GM19099 (cell line): ENCODE results near the gene CHAC1.
A peak's percentile ranks its signal among the peaks of the same experiment; 100 is the strongest.

Experiments used
- POLR2A ChIP-seq: IDR thresholded peaks from 3 replicates; pipeline ENCODE4 v1.6.1; 2011; ENCODE audit warnings: low read depth; ENCODE audit not compliant: insufficient read length; ENCODE audit errors: extremely low read depth

The CHAC1 gene

GRCh38 chr15:40941068-40941527 lies 12.2 kb upstream of the CHAC1 start:
- TF ChIP-seq POLR2A = no peak

DNA sequence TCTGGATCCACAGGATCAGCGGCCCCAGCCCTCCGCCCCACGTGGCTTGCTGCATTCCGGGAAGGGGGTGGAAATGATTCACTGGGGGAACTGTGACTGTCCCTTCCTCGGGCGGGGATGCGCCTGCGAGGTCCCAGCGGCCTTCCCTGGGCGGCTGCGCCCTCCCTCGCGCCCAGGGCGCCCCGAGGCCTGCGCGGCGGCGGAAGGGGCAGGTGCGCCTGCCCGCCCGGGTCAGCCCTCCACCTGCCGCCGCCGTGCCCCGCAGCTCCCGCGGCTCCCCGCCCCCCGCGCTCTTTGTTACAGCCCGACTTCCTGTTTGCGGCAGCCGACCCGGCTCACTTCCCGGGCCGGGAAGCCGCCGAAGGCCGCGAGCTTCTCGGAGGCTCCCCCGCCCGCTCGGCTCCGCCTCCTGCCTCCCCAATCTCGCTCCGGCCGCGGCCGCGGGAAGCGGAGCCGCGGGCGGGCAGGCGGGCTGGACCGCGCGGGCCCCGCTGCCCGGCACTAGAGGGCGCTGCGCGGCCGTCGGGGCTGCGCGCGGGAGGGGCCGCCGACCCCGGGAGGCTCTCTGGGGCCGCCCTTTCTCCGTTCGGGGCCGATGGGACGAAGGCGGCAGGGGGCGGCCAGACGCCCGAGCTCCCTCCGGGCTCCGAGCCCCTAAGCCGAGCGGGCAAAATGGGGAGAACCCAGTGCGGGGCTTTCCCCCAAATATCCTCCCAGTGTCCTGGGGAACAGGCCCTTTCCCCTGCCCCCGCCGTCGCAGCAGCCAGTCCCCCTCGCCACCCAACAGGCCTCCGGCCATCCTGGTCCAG lies 11.5 kb upstream of the CHAC1 start:
- peak; percentile 64 for TF ChIP-seq POLR2A

DNA sequence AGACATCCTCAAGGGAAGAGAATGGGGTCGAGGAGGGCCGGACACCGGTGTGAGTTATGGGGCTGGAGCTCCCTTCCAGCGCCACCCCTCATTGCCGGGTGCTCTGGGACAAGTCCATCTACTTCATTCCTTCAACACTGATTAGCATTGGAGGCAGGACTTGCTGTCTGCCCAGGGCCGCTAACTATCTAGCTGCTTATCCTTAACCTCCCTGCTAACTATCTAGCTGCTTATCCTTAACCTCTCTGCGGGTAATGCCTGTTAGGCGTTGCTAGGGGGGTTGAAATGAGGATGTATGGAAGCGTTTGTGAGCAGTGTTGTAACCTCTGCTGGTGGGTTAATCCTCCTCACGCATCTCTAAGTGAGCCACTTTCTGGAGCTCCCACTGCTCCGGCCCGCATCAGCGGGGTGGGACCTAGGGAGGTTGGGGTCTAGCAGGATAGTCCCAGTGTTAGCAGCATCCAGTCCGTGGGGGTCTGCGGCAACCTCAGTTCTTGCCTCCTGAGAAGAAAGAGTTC lies 10.9 kb upstream of the CHAC1 start:
- no peak for TF ChIP-seq POLR2A

- TF ChIP-seq POLR2A = no peak
Measured at GRCh38 chr15:40942878-40943277, 10.4 kb upstream of the CHAC1 start.

DNA sequence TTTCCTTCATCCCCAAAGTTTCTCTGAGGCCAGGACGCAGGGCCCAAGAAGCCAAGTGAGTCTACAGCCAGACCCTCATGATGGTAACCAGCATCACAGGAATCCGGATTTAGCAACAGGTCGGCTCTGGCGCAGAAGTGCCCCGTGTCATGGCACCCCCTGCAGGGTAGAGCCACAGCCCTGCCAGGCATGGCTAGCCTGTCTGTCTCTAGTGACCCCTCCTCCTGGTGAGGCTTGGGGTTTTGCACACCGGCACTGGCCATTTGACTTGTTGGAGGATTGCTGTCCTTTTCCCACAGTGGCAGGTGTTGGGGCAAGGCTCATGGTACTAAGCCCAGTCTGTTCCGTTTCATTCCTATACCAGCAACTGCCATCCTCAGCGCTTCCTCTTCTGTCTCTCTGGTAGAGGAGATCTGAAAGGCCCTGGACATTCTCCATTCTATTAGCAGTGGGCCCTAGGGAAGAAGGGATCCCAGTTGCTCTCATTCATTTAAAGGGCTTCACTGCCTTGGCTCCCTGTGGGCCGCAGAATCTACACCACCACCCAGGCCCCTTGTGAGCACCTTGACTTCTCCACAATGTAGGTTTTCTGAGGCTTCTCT lies 9.4 kb upstream of the CHAC1 start:
- no peak for TF ChIP-seq POLR2A

DNA sequence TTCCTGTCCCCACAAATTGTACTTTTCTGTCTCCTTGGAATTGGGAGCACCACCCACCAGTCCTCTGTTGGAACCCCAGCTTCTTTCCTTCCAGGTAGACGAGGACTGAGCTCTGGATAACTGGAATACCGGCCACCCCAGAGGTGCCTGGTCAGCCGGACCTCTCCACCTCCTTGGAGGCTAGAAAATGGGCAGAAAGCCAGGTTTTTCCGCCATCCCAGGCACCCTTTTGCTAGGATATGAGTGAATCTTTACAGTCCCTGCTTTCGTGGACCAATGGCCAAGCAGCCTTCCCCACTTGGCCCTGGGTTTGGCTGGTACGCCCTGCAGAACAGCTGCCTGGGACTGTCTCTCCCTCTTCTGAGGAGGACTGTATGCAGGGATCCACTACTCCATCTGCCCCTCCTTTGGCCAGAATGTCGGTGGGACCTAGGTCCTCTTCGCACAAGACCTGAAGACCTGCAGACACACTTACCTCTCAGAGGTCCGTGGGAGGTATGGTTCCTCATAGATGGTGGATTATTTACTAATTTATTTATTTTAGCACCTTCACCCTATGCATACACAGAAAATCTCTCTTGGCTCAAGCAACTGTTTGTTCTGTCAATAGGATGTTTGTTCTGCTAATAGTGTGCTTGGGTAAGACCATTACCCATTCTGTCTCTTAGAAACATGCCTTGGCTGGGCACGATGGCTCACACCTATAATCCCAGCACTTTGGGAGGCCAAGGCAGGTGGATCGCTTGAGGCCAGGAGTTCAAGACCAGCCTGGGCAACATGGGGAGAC lies 8.6 kb upstream of the CHAC1 start:
- no peak for TF ChIP-seq POLR2A

GRCh38 chr15:40948706-40949473 lies 4.4 kb upstream of the CHAC1 start:
- TF ChIP-seq POLR2A = no peak

DNA sequence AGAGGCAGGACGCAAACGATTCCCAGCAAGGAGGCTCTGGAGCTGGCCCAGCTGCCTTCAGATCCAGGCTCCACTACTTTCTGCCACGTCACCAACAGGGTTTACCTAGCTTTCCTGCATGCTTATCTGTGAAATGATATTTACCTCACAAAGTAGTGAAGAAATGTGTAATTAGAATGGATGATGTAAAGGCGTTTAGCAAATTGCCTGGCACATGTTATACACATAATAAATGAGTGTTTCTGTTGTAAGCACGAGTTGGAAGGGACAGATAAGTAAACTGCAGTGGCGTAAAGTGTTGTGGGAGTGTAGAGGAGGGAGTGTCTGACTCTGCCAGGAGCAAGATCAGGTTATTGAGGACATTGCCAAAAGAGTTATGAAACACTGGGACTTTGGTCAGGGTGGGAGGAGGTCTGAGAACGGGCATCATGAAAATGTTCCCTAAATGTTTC lies 3.5 kb upstream of the CHAC1 start:
- no peak for TF ChIP-seq POLR2A

- no peak for TF ChIP-seq POLR2A
Measured at GRCh38 chr15:40951764-40952163, 1.5 kb upstream of the CHAC1 start.

DNA sequence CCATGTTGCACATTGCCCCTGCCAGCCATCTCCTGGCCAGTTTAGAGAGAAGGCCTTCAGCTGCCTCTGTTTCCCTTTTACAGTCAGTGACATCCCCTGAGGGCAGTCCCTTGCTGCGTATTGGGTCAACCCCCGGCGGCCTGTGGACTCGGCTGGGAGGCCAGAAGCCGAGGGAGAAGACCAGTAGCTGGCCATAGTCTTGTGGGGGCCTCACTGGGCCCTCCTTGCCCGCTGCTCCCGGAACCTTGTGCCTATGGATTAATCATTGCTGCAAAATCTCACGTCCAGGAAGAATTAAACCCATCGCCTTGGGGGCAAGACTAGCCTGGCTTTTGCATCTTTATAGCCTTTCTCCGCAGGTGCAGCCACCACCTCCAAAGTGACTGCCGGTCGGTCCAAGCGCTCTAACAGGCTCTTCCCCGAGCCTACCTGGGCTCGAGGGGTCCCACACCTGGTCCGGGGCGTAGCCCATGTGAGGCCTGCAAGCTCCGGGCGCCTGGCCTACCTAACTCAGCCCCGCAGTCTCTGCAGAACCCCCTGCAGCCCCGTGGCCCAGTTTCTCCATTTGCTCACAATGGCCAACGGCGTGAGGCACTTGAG lies 870 bp upstream of the CHAC1 start:
- no peak for TF ChIP-seq POLR2A

GRCh38 chr15:40953713-40954074 lies 423 bp downstream of the CHAC1 start:
- TF ChIP-seq POLR2A = no peak

DNA sequence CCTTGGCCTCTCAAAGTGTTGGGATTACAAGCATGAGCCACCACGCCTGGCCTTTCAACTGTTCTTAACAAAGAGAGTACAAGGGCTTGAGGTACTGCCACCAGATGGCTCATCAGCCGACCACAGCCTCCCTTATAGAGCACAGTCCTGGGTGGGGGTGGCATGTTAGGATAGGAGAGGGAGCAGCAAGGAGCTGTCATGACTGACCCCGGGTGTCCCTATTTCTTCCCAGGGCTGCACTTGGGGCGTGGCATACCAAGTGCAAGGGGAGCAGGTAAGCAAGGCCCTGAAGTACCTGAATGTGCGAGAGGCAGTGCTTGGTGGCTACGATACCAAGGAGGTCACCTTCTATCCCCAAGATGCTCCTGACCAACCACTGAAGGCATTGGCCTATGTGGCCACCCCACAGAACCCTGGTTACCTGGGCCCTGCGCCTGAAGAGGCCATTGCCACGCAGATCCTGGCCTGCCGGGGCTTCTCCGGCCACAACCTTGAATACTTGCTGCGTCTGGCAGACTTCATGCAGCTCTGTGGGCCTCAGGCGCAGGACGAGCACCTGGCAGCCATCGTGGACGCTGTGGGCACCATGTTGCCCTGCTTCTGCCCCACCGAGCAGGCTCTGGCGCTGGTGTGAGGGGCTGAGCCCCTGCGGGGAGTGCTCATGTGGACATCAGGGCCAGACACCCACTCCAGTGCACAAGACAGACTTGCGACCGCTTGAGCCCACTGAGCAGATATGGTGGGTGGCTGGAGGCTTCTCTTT lies 2.1 kb downstream of the CHAC1 start:
- no peak for TF ChIP-seq POLR2A

- TF ChIP-seq POLR2A = no peak
Measured at GRCh38 chr15:40955930-40956540, 2.8 kb downstream of the CHAC1 start.
